Measurements from ENCODE around the gene NR4A3. TPM values are rescaled to one million over a fixed set of nuclear protein-coding genes. Genes with fewer than 3 reads are reported as not detected.
A peak's percentile ranks its signal among the peaks of the same experiment; 100 is the strongest.
"Not testable (repeated sequence)": the region's sequence is repeated elsewhere in the genome, so short reads cannot be mapped to it uniquely, and the experiment has no call there.

Gene NR4A3
- total and polyA plus RNA-seq, 3 experiments from 2014 or later, result 0.60 to 37.7 (median 37.5) TPM

DNA sequence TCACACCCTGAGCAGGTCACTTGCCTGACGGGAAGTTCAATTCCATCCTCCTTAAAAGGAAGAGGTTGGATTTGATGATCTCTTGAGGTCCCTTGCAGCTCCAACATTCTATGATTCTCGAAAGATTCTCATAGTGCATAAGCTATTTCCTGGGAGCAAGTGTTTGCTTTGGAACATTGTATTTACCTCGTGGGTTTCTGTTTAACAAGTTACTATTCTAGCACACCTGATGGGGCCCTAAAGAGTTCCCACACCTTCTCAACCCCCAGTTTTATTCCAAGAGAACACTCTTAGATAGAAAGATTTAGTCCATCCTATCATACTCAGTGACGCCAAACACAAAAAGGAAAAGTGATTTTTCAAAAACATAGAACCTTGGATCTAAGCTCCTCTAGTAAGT, 23.4 kb downstream of the NR4A3 start:
- no peak overlapping the region for H3K4me3 Mint-ChIP-seq

DNA sequence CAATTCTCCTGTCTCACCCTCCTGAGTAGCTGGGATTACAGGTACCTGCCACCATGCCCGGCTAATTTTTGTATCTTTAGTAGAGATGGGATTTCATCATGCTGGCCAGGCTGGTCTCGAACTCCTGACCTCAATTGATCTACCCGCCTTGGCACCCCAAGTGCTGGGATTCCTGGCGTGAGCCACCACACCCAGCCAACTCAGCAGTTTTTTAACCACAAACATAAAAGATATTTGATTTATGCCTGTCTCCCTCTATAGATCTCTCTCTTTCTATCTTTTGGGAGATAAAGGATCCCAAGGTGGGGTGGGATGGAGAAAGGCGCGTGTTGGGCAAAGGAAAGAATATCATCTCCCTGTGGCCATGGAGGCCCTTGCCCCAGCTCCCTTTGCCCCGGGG, 26.8 kb downstream of the NR4A3 start:
- H3K27me3 Mint-ChIP-seq, result no peaks in the 10 kb centered on the region
- peaks cover 0 to 19% (median 0%) of the 10 kb centered on the region in 3 donors for H3K36me3 Mint-ChIP-seq
- no peaks in the 10 kb centered on the region for H3K9me3 Mint-ChIP-seq
- no peaks in the 10 kb centered on the region for H3K9me3 ChIP-seq (ENCODE audit: low read length)
- peak overlapping the region in 2 of 8 donors; percentile 12 to 64 for H3K27ac Mint-ChIP-seq
- no peaks in the 10 kb centered on the region for H3K27me3 ChIP-seq (ENCODE audit: insufficient read depth, low read length, poor library complexity, severe bottlenecking)
- H3K4me3 Mint-ChIP-seq, result no peak overlapping the region
- H3K27ac ChIP-seq (ENCODE audit: low read depth, low read length), result no peak overlapping the region
- H3K36me3 ChIP-seq (ENCODE audit: insufficient read depth, low read length), result no peaks in the 10 kb centered on the region
- H3K4me3 ChIP-seq (ENCODE audit: low read length), result no peak overlapping the region
- ChIA-PET CTCF (no interaction called here), POLR2A (no interaction called here)
- H3K4me1 Mint-ChIP-seq, result peaks cover 33 to 40% (median 39%) of the 10 kb centered on the region in 3 donors
- no peak for DNase-seq
- peaks cover 22% of the 10 kb centered on the region for H3K4me1 ChIP-seq (ENCODE audit: insufficient read depth, low read length)

More for the DNA sequence above, 23.4 kb downstream of the NR4A3 start:
- Mint-ChIP-seq H3K36me3 (peaks cover 0 to 19% (median 0%) of the 10 kb centered on the region in 3 donors), H3K27ac (no peak overlapping the region), H3K4me1 (peaks cover 7 to 14% (median 11%) of the 10 kb centered on the region in 3 donors), H3K9me3 (no peaks in the 10 kb centered on the region), H3K27me3 (no peaks in the 10 kb centered on the region)
- no peaks in the 10 kb centered on the region for H3K36me3 ChIP-seq (ENCODE audit: insufficient read depth, low read length)
- no peaks in the 10 kb centered on the region for H3K27me3 ChIP-seq (ENCODE audit: insufficient read depth, low read length, poor library complexity, severe bottlenecking)
- POLR2A ChIA-PET, result no interaction called here
- H3K27ac ChIP-seq (ENCODE audit: low read depth, low read length), result no peak overlapping the region
- H3K4me1 ChIP-seq (ENCODE audit: insufficient read depth, low read length), result no peaks in the 10 kb centered on the region
- H3K4me3 ChIP-seq (ENCODE audit: low read length), result no peak overlapping the region
- DNase-seq, result no peak
- H3K9me3 ChIP-seq (ENCODE audit: low read length), result no peaks in the 10 kb centered on the region
- CTCF ChIA-PET, result interaction anchor here (1.1 to 1.2 kb wide), 2 partner anchors 16 to 19 kb away, joined by 3 to 4 read pairs; no protein-coding TSS in a partner anchor

DNA sequence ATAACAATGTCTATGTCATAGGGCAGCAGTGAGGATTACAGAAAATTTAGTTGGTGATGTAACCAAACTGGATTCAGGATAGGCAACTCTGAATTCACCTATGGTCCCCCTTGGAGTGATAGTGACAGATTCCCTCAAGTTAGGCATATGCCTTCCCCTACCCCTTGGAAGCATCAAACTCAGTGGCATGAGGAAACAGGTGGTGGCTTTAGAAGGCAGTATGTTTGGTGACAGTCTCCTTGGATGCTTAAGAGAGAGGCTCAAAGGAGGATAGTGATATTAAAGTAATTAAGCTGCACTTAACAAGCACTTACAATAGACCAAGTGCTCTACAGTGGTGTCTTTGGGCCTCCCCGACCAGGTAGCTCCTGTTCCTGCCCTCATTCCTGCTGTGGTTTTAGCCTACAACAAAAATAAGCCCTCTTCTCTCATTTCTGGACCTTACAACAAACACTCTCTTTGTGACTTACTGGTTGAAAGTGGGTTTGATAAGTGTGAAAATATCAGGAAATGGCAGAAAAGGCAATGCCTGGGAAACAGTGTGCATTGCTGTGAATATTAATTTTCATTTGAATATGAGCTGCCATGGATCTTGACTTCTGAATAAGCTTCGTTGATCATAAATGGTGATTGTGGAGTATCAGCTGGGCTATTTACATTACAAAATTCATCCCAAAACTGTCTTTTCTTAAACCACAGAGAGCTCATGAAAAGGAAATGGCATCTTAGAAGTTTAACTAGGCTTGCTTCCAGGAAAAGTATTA, 29.2 kb downstream of the NR4A3 start:
- Mint-ChIP-seq H3K27ac (peak overlapping the region; percentile 24 to 86 (median 74)), H3K4me1 (peaks cover 33 to 40% (median 38%) of the 10 kb centered on the region in 3 donors), H3K36me3 (peaks cover 0 to 15% (median 5%) of the 10 kb centered on the region in 3 donors), H3K27me3 (no peaks in the 10 kb centered on the region), H3K9me3 (peaks cover 0 to 2% (median 0%) of the 10 kb centered on the region in 5 donors), H3K4me3 (peak overlapping the region; percentile 1 to 85 (median 47))
- Histone ChIP-seq H3K9me3 (ENCODE audit: low read length) (no peaks in the 10 kb centered on the region), H3K4me3 (ENCODE audit: low read length) (no peak overlapping the region), H3K27me3 (ENCODE audit: insufficient read depth, low read length, poor library complexity, severe bottlenecking) (no peaks in the 10 kb centered on the region), H3K27ac (ENCODE audit: low read depth, low read length) (no peak overlapping the region), H3K36me3 (ENCODE audit: insufficient read depth, low read length) (no peaks in the 10 kb centered on the region), H3K4me1 (ENCODE audit: insufficient read depth, low read length) (peaks cover 22% of the 10 kb centered on the region)
- ChIA-PET CTCF (interaction anchor here (1.1 kb wide), 1 partner anchor 26 kb away, joined by 3 read pairs; no protein-coding TSS in a partner anchor), POLR2A (no interaction called here)
- no peak for DNase-seq

DNA sequence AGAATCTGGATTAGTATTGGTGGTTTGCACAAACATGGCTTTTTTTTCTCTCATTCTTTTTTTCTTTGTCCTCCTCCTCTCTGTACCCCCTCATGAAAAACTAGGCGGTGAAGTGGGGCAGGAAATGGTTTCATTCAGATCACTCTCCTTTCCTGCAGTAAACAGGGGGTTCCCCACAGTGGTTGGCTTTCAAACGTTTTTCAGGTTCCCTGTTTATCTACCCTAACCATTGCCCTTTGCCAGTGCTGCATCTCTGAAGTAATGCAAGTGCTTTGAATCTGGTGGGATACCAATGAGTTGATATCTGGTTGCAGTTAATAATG, 29.8 kb downstream of the NR4A3 start:
- H3K27ac ChIP-seq (ENCODE audit: low read depth, low read length), result no peak overlapping the region
- Mint-ChIP-seq H3K9me3 (peaks cover 0 to 2% (median 0%) of the 10 kb centered on the region in 5 donors), H3K27me3 (no peaks in the 10 kb centered on the region), H3K36me3 (peaks cover 0 to 14% (median 5%) of the 10 kb centered on the region in 3 donors), H3K27ac (peak overlapping the region; percentile 24 to 86 (median 73)), H3K4me3 (peak overlapping the region; percentile 1 to 85 (median 47)), H3K4me1 (peaks cover 33 to 40% (median 38%) of the 10 kb centered on the region in 3 donors)
- ChIA-PET POLR2A (no interaction called here), CTCF (interaction anchor here (1.1 kb wide), 1 partner anchor 27 kb away, joined by 3 read pairs; no protein-coding TSS in a partner anchor)
- no peak overlapping the region for H3K4me3 ChIP-seq (ENCODE audit: low read length)
- peaks cover 22% of the 10 kb centered on the region for H3K4me1 ChIP-seq (ENCODE audit: insufficient read depth, low read length)
- no peaks in the 10 kb centered on the region for H3K36me3 ChIP-seq (ENCODE audit: insufficient read depth, low read length)
- H3K9me3 ChIP-seq (ENCODE audit: low read length), result no peaks in the 10 kb centered on the region
- no peaks in the 10 kb centered on the region for H3K27me3 ChIP-seq (ENCODE audit: insufficient read depth, low read length, poor library complexity, severe bottlenecking)
- peak; percentile 39 to 70 (median 55) for DNase-seq

DNA sequence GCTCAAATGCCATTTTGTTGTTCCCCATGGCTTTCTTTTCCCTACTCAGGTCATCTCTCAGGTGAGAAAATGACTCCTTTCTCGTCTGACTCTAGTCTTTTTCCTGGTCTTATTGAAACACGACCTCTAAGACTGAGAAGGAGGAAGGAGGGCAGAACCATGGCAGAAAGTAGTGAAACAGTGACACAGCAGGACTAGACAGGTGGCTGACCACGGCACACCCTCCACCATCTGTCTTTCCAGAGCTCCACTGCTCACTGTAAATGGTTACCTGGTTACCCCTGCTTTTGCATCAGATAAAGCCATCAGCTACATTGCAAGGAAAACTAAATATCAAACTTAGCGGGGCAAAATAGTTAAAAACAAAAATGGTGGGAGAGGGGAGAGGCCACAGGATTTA, 30.9 kb downstream of the NR4A3 start:
- Mint-ChIP-seq H3K4me3 (peak overlapping the region in 2 of 7 donors; percentile 16 to 23), H3K27me3 (no peaks in the 10 kb centered on the region), H3K27ac (peak overlapping the region in 4 of 8 donors; percentile 20 to 82 (median 39)), H3K9me3 (peaks cover 0 to 2% (median 0%) of the 10 kb centered on the region in 5 donors), H3K4me1 (peaks cover 33 to 40% (median 38%) of the 10 kb centered on the region in 3 donors), H3K36me3 (peaks cover 0 to 9% (median 5%) of the 10 kb centered on the region in 3 donors)
- CTCF ChIA-PET, result no interaction called here
- Histone ChIP-seq H3K9me3 (ENCODE audit: low read length) (no peaks in the 10 kb centered on the region), H3K4me1 (ENCODE audit: insufficient read depth, low read length) (peaks cover 22% of the 10 kb centered on the region), H3K4me3 (ENCODE audit: low read length) (no peak overlapping the region), H3K27ac (ENCODE audit: low read depth, low read length) (no peak overlapping the region), H3K27me3 (ENCODE audit: insufficient read depth, low read length, poor library complexity, severe bottlenecking) (no peaks in the 10 kb centered on the region), H3K36me3 (ENCODE audit: insufficient read depth, low read length) (no peaks in the 10 kb centered on the region)
- POLR2A ChIA-PET, result no interaction called here
- no peak for DNase-seq

DNA sequence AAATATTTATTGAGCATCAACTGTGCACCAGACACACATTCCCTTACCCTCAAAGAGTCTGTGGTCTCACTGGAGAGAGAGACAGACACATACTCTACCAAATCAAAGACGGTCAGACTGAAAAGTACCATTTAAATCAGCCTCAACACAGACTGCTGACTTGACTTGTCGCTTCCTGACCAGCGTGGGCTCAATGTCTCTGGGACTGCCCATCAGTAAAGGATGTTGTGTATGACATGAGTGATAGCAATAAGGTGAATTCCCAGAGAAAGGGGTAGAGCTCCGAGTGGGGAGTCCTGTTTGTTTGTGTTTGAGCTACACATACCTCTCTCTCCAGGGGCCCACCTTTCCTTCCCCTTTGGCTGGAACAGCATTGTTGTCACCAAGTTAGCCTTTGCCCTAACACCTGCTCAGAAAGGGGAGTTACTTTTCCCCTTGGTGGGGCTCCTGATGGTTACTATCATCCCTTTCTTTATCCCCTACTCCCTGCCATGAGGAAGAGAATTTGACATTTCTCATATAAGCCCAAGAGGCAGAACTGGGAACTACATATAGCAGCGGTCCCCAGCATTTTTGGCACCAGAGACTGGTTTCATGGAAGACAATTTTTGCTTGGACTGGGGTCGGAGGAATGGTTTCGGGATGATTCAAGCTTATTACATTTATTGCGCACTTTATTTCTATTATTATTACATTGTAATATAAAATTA, 33.9 kb downstream of the NR4A3 start:
- Histone ChIP-seq H3K4me3 (ENCODE audit: low read length) (no peak overlapping the region), H3K27ac (ENCODE audit: low read depth, low read length) (no peak overlapping the region), H3K9me3 (ENCODE audit: low read length) (no peaks in the 10 kb centered on the region), H3K4me1 (ENCODE audit: insufficient read depth, low read length) (peaks cover 18% of the 10 kb centered on the region), H3K36me3 (ENCODE audit: insufficient read depth, low read length) (no peaks in the 10 kb centered on the region), H3K27me3 (ENCODE audit: insufficient read depth, low read length, poor library complexity, severe bottlenecking) (no peaks in the 10 kb centered on the region)
- Mint-ChIP-seq H3K9me3 (peaks cover 0 to 2% (median 0%) of the 10 kb centered on the region in 5 donors), H3K27me3 (no peaks in the 10 kb centered on the region), H3K27ac (no peak overlapping the region), H3K4me1 (peaks cover 21 to 26% (median 24%) of the 10 kb centered on the region in 3 donors), H3K4me3 (no peak overlapping the region), H3K36me3 (peaks cover 0 to 5% (median 1%) of the 10 kb centered on the region in 3 donors)
- ChIA-PET POLR2A (no interaction called here), CTCF (no interaction called here)
- DNase-seq, result no peak

DNA sequence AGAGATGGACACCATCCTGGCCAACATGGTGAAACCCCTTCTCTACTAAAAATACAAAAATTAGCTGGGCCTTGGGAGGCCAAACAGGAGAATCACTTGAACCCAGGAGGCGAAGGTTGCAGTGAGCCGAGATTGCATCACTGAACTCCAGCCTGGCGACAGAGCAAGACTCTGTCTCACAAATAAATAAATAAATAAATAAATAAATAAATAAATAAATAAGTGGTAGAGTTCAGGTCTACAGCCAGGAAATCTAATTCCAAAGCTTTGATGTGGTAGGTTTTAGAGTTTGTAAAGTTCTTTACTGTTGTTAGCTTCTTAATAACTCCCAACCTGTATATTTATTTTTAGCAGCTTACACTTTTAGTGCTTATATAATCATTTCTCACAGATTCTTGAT, 35.9 kb downstream of the NR4A3 start:
- H3K36me3 ChIP-seq (ENCODE audit: insufficient read depth, low read length); H3K27ac Mint-ChIP-seq; H3K27me3 Mint-ChIP-seq; H3K36me3 Mint-ChIP-seq; H3K27ac ChIP-seq (ENCODE audit: low read depth, low read length); DNase-seq; H3K9me3 ChIP-seq (ENCODE audit: low read length); H3K4me3 ChIP-seq (ENCODE audit: low read length); H3K27me3 ChIP-seq (ENCODE audit: insufficient read depth, low read length, poor library complexity, severe bottlenecking); H3K4me1 ChIP-seq (ENCODE audit: insufficient read depth, low read length); H3K4me1 Mint-ChIP-seq; H3K9me3 Mint-ChIP-seq; H3K4me3 Mint-ChIP-seq; POLR2A ChIA-PET: not testable (repeated sequence)
- CTCF ChIA-PET, result interaction anchor here (0.6 to 1.1 kb wide), 2 partner anchors 18 to 33 kb away, joined by 3 read pairs; no protein-coding TSS in a partner anchor

DNA sequence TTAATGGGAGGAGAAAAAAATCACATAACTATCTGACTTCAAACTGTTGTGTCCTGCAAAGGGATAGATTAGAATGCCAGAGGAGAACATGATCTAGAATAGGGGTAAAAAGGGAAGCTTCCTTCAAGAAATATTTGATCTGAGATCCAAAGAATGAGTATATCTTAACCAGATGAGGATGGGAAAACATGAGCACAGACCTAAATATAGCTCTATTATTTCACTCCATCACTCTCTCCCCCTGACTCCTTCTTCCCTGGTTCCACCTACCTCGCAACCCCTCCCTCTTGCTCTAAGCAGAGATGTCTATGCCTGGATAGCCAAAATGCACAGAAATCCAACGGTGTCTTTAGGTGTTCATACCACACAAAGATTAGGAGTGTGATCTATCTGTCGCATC, 36.4 kb downstream of the NR4A3 start:
- Histone ChIP-seq H3K4me3 (ENCODE audit: low read length) (no peak overlapping the region), H3K4me1 (ENCODE audit: insufficient read depth, low read length) (no peaks in the 10 kb centered on the region), H3K27me3 (ENCODE audit: insufficient read depth, low read length, poor library complexity, severe bottlenecking) (no peaks in the 10 kb centered on the region), H3K36me3 (ENCODE audit: insufficient read depth, low read length) (no peaks in the 10 kb centered on the region), H3K27ac (ENCODE audit: low read depth, low read length) (no peak overlapping the region), H3K9me3 (ENCODE audit: low read length) (no peaks in the 10 kb centered on the region)
- H3K27ac Mint-ChIP-seq, result no peak overlapping the region
- peaks cover 0 to 2% (median 0%) of the 10 kb centered on the region in 5 donors for H3K9me3 Mint-ChIP-seq
- no peaks in the 10 kb centered on the region for H3K27me3 Mint-ChIP-seq
- POLR2A ChIA-PET, result no interaction called here
- peaks cover 1 to 5% (median 2%) of the 10 kb centered on the region in 3 donors for H3K36me3 Mint-ChIP-seq
- no peak overlapping the region for H3K4me3 Mint-ChIP-seq
- DNase-seq, result no peak
- H3K4me1 Mint-ChIP-seq, result peaks cover 0 to 1% (median 0%) of the 10 kb centered on the region in 3 donors
- CTCF ChIA-PET, result no interaction called here
